GM19324 (cell line): ENCODE data around the gene AKR1B15.

Experiments
- ATAC-seq: cut with Tn5 transposase; IDR thresholded peaks from one replicate; pipeline ENCODE4 v1.9.1; 2021; ENCODE audit warnings: mild to moderate bottlenecking, moderate library complexity; ENCODE audit not compliant: unreplicated experiment, low FRiP score

The AKR1B15 gene

DNA sequence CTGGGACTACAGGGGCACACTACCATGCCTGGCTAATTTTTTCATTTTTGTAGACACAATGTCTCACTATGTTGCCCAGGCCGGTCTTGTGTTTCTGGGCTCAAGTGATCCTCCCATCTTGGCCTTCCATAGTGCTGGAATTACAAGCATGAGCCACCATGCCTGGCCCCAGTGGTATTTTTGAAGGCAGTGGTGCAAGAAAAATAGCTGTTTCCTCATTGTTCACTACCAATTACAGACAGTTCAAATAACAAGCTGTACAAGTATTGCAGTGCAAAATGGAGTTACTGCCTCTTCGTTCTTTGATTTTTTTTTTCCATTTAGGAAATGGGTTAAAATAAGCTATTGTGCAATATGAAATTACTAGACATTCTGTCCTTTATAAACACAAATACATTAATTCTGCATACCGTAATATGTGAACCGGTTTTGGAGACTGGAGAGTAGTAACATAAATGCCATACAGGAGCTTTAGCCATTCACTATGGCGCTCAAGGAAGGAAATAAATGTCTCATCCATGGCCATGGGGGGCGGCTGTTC lies 62.8 kb downstream of the AKR1B15 start:
- no peak for ATAC-seq

DNA sequence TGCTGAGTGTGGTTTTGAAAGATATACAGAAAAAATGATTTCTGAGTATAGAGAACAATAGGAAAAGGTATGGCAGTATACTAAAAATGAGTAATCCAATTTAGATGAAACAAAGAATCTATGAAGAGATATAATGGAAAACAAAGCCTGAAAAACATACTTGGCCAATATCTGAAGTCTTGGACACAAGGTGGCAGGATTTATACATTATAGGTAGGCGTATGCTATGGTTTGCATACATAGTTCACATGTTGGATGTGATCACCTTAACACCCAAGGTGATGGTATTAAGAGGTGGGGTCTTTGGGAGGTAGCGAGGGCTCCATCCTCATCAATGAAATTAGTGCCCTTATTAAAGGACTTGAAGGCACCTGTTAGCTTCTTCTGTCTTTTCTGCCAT lies 63.3 kb downstream of the AKR1B15 start:
- ATAC-seq, result no peak

DNA sequence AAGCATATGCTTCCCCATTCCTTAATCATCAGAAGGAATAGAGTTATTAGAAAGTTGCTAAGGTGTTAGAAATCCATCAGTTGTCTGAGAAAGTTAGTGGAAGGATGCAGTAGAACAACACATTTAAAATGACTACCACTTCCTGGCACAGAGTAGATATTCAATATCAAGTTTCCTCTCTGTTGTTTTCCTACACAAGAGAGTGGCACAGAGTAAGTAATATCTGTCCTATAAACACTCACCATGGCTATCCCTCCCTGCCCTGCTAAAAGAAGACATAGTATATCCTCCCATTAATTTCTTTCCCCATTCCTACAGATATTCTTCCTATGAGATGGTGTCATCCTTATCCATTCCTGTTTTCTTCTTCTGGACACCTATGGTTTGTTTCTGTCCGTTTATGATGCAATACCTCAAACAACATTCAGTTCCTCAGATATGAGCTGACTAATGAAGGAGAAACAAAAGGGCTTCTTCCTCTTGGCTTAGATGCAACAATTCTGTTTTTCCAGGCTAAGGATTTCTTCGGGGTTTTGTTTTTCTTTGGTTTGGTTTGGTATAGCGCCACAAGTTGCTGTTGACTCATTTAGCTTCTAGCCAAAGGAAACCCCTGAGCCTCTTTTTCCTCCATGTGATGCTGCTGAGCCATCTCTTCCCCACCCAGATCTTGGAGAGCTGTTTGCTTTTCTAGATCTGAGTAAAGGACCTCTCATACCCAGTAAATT lies 64.9 kb downstream of the AKR1B15 start:
- no peak for ATAC-seq

DNA sequence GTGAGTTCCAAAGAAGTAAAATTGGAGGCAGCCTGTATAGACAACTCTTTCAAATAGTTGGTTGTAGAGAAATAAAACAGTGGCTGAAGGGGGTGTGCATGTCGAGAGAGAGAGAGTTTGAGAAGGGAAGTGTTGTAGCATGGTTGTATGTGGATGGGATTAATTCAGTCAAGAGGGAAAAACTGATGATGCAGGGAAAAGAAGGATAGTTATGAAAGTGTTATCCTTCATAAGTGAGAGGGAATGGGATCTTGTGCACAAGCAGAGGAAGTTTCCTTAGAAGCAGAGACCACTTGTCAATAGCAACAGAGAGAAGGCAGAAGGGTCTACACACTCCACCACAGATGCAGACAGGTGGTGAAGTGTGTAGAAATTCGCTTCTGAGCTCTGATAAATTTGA lies 67.7 kb downstream of the AKR1B15 start:
- no peak for ATAC-seq

DNA sequence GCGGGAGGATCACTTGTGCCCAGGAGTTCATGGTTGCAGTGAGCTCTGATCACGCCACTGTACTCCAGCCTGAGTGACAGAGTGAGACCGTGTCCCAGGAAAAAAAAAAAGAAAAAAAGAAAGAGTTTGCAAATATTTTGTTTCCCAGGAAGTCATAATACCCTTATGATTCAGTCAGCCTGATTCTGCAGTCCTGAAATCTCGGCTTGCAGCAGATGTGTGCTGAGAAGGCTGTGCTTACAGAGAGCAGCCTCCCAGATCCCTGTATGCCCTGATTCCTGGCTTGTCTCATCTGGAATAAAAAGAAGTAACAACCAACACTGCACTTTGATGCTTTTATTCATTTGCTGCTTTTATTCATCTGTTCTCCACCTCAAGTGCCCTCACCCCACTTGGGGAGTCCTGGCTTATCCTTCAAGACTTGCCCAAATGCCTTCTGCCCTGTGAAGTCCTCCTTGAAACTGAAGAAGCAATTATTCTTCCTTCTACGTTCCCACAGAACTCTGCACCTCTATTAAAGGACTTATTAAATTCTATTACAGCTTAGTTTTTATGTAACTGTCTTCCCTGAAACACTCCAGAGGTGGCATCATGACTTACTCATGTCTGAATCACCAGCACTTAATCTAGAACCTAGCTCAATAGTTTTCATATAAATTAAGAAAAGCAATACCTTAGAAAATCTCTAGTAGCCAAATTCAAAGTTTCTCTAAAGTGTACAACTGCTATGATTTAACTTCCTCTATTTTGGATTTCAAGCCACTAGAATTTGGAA lies 70.0 kb downstream of the AKR1B15 start:
- ATAC-seq, result no peak

DNA sequence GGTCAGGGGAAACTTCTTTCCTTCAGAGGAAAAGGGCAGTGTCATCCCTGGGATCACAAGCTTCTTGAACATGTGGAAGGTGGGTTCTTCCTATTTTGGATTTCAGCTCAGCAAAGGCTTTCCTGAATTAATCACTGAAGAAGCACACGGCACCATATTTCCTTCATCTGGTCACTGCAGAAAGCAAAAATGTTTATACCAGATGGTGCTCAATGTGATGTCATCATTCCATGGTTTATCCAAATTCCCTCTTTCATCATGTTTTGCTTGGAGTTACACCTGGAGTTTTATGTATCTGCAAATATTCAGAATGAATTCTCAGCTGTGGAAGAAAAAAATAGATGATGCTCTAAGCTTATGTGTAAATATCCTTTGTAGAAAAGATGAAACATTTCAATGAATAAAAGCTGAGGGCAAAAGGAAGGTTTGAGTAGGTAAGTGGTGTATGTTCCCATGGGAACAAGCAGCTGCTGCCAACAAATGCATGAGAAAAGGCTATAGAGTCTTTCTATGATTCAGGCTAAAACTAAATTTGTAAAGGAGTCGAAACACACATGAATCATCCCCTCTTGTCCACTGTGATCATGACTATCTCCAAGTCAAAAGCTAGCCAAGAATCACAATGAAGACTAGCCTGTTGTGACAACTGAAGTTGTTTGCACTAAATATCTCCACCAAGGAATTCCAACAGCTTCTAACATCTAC lies 70.9 kb downstream of the AKR1B15 start:
- no peak for ATAC-seq

DNA sequence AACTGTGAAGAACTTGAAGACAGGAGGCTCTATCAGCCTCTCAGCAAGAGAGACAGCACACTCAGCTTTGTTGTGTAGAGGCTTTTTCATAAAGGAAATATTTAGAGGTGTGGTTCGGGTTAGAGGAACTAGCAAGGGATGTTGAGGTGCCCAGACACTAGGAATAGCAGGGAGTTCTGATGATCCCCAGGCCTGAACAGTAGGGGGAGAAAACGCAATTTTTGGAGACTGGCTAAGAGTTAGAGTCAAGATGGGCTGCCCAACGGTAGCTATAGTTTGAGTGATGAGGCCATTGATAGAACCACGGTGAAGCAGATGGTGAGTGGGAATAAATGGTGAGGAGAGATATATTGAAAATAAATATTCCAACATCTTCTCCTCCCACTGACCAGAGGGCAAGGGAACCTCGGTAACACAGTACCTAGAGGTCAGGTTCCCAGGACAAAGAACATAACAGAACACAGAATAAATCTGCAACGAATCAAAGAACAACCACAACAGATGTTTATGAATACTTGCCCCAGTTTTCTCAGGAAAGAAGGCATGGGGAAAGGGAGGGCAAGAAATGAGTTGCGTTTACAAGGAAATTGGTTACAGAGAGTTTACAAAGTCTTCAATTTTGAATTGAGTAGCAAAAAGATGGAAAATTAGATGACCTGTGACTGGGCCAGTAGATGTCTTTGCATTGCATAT lies 73.5 kb downstream of the AKR1B15 start:
- no peak for ATAC-seq

DNA sequence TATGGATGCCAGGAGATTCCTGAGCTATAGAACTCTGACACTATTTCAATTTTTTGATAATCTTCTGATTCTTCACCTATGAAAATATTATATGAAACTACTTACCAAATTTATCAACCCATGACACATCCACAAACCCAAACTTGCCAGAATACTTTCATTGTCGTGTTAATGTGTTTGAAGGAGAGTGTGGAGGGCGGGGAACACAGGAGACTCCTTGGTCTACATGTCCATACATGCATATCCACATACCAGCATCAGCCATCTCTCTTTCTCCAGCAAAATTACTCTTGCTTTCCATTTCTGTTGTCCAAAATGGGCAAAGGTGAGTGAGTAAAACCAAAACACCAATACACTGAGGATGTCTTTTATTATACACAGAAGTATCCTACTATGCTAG lies 74.3 kb downstream of the AKR1B15 start:
- no peak for ATAC-seq

DNA sequence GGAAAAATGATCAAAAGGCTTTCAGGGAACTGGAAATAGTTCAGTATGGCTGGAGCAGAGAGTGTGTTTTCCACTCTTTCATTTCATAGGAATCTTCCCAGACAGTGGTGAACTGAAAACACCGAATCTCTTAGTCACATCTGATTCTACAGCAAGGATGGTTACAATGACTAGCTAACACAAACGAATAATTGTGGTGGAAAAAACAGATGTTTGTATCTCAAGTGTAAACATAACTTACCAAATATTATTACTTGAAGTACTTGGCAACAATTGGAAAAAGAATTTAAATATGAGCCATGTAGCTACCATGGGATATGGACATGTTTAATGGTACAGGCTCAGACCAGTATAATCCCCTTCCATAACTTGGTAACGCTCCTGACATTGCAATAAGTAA lies 76.6 kb downstream of the AKR1B15 start:
- ATAC-seq, result no peak

DNA sequence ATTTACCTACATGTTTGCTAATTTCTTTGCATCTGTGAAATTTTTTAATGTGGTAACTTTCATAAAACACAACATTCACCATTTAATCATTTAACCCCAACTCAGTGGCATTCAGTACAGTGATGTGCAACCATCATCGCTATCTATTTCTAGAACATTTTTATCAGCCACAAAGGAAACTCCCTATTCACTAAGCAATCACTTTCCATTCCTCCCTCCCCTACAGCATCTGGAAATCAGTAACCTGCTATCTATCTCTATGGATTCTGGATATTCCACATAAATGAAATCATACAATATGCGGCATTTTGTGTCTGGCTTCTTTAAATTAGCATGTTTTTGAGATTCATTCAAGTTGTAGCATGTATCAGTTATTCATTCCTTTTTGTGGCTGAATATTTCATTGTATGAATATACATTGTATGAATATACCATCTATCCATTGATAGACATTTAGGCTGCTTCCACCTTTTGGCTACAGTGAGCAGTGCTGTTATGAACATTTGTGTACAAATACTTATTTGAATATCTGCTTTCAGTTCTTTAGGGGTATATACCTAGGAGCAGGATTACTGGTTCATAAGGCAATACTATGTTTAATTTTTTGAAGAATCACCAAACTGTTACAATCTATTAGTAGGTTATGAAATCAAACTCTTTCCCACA lies 78.3 kb downstream of the AKR1B15 start:
- ATAC-seq, result no peak

DNA sequence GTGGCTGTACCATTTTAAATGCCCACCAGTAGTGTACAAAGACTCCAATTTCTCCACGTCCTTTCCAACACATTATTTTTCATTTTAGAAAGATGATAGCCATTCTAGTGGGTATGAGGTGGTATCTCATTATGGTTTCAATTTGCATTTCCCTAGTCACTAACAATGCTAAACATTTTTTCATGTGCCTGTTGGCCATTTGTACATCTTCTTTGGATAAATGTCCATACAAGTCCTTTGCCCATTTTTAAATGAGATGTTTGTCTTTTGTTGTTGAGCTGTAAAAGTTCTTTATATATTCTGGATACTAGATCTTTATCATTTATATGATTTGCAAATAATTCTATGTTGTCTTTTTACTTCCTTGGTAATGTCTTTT lies 78.9 kb downstream of the AKR1B15 start:
- no peak for ATAC-seq

DNA sequence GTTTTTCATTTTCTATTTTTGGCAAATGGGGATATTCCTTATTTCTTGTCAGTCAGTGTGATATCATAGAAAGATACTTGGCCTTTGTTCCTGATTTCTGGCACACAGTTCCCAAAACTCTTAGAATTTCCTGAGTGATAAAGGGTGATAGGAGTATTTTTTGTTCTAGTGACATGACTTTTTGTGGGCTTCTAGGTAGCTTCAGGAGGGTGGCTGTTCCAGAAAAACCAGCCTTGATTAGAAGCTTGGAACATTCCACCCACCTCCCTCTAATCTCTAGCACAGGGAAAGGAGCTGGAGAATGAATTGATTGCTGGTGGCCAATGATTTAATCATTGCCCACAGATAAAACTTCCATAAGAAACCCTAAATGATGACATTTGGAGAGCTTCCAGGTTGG lies 80.5 kb downstream of the AKR1B15 start:
- ATAC-seq, result no peak
